WTC11 (cell line): ENCODE data around the gene UPF2. TPM values are rescaled to one million over a fixed set of nuclear protein-coding genes. Genes with fewer than 3 reads are reported as not detected.
A peak's percentile ranks its signal among the peaks of the same experiment; 100 is the strongest.

Experiments
- ATAC-seq: fragments of 200-7000 bp; cut with Tn5 transposase; 2 replicates; pipeline ENCODE4 v1.10.0; 2021; ENCODE audit warnings: mild to moderate bottlenecking, moderate library complexity
- CTCF ChIA-PET: fragments of 300-600 bp; sonication (Branson Sonifier 250); formaldehyde crosslinking; loops from one replicate; lab custom pipeline; 2021; ENCODE audit warnings: antibody characterized with exemption; lab: Charles Lee
- POLR2A ChIA-PET: fragments of 350-600 bp; sonication (Branson Sonifier 250); formaldehyde crosslinking; loops from one replicate; lab custom pipeline; 2021; ENCODE audit warnings: antibody characterized with exemption; lab: Charles Lee
- DNase-seq: peaks from one replicate; pipeline ENCODE4 v3.0.0; 2021; ENCODE audit warnings: low spot score
- H3K27ac Mint-ChIP-seq: 2 replicates; pipeline ENCODE4 v1.8.0; 2021; ENCODE audit warnings: mixed read lengths
- H3K27me3 Mint-ChIP-seq: 2 replicates; pipeline ENCODE4 v1.8.0; 2021; ENCODE audit warnings: low read depth, mild to moderate bottlenecking, moderate library complexity, mixed read lengths
- H3K36me3 Mint-ChIP-seq: 2 replicates; pipeline ENCODE4 v1.8.0; 2021; ENCODE audit warnings: mixed read lengths
- H3K4me1 Mint-ChIP-seq: 2 replicates; pipeline ENCODE4 v1.8.0; 2022; ENCODE audit warnings: mixed read lengths
- H3K4me3 Mint-ChIP-seq: 2 replicates; pipeline ENCODE4 v1.8.0; 2021; ENCODE audit warnings: mild to moderate bottlenecking, moderate library complexity, mixed read lengths
- H3K9me3 Mint-ChIP-seq: 2 replicates; pipeline ENCODE4 v1.8.0; 2021; ENCODE audit warnings: mixed read lengths
- AR ChIP-seq: fragments of 250-450 bp; sonication (Bioruptor Pico); IDR thresholded peaks from 2 replicates; pipeline ENCODE4 v1.9.0; 2021; ENCODE audit warnings: mild to moderate bottlenecking
- CREM ChIP-seq: sonication (generic); formaldehyde crosslinking; IDR thresholded peaks from 2 replicates; pipeline ENCODE4 v1.8.1; 2022; ENCODE audit warnings: mild to moderate bottlenecking, missing genetic modification reagents, moderate library complexity
- ELF4 ChIP-seq: sonication (generic); formaldehyde crosslinking; IDR thresholded peaks from 2 replicates; pipeline ENCODE4 v1.8.1; 2022; ENCODE audit warnings: low read depth, mild to moderate bottlenecking, moderate library complexity, missing genetic modification reagents
- EMX1 ChIP-seq: fragments of 250-450 bp; sonication (Bioruptor Pico); IDR thresholded peaks from 2 replicates; pipeline ENCODE4 v1.8.0; 2021; ENCODE audit warnings: mild to moderate bottlenecking
- FOXP1 ChIP-seq: sonication (generic); formaldehyde crosslinking; IDR thresholded peaks from 2 replicates; pipeline ENCODE4 v1.8.0; 2022; ENCODE audit warnings: missing genetic modification reagents, mild to moderate bottlenecking, moderate library complexity, borderline replicate concordance
- KAT7 ChIP-seq: sonication (generic); formaldehyde crosslinking; IDR thresholded peaks from 2 replicates; pipeline ENCODE4 v1.8.1; 2023; ENCODE audit warnings: missing genetic modification reagents, mild to moderate bottlenecking, borderline replicate concordance
- PRDM15 ChIP-seq: sonication (generic); formaldehyde crosslinking; IDR thresholded peaks from 2 replicates; pipeline ENCODE4 v1.8.0; 2022; ENCODE audit warnings: missing genetic modification reagents
- SMAD4 ChIP-seq: sonication (generic); formaldehyde crosslinking; IDR thresholded peaks from 2 replicates; pipeline ENCODE4 v1.8.0; 2022; ENCODE audit warnings: mild to moderate bottlenecking, missing genetic modification reagents
- SP1 ChIP-seq: sonication (generic); formaldehyde crosslinking; conservative IDR thresholded peaks from 2 replicates; pipeline ENCODE4 v1.8.1; 2022; ENCODE audit warnings: missing genetic modification reagents
- ZNF121 ChIP-seq: sonication (generic); formaldehyde crosslinking; IDR thresholded peaks from 2 replicates; pipeline ENCODE4 v1.8.0; 2023; ENCODE audit warnings: missing genetic modification reagents
- ZNF317 ChIP-seq: sonication (generic); formaldehyde crosslinking; IDR thresholded peaks from 2 replicates; pipeline ENCODE4 v1.8.1; 2023; ENCODE audit warnings: low read depth, mild to moderate bottlenecking, moderate library complexity, missing genetic modification reagents, borderline replicate concordance
- ZNF671 ChIP-seq: fragments of 250-450 bp; sonication (Bioruptor Pico); IDR thresholded peaks from 2 replicates; pipeline ENCODE4 v1.8.0; 2021; ENCODE audit warnings: mild to moderate bottlenecking
- total RNA-seq: library from RNA; stranded (reverse); gene quantifications from 3 replicates; pipeline ENCODE4 v1.2.3, GENCODE V29; 2021
- TF ChIP-seq, protein P1 (sequence below): fragments of 250-450 bp; sonication (Bioruptor Pico); IDR thresholded peaks from 2 replicates; pipeline ENCODE4 v1.9.0; 2021; ENCODE audit warnings: moderate library complexity, mild to moderate bottlenecking, inconsistent platforms, borderline replicate concordance
- TF ChIP-seq, protein P2 (sequence below): sonication (generic); formaldehyde crosslinking; IDR thresholded peaks from 2 replicates; pipeline ENCODE4 v1.8.1; 2023; ENCODE audit warnings: mild to moderate bottlenecking, missing genetic modification reagents
- TF ChIP-seq, protein P3 (sequence below): fragments of 250-450 bp; sonication (Bioruptor Pico); conservative IDR thresholded peaks from 2 replicates; pipeline ENCODE4 v1.9.0; 2021; ENCODE audit warnings: mild to moderate bottlenecking
- TF ChIP-seq, protein P4 (sequence below): sonication (generic); formaldehyde crosslinking; IDR thresholded peaks from 2 replicates; pipeline ENCODE4 v1.8.0; 2022; ENCODE audit warnings: mild to moderate bottlenecking, missing genetic modification reagents
- TF ChIP-seq, protein P5 (sequence below): sonication (generic); formaldehyde crosslinking; IDR thresholded peaks from 2 replicates; pipeline ENCODE4 v1.8.1; 2022; ENCODE audit warnings: low read depth, mild to moderate bottlenecking, moderate library complexity, missing genetic modification reagents, borderline replicate concordance

The UPF2 gene
- total RNA-seq, 1 experiment from 2014 or later: 24.3 TPM

GRCh38 chr10:12063483-12063818 lies 20.8 kb upstream of the UPF2 start:
- Mint-ChIP-seq H3K27ac (no peak overlapping the region), H3K27me3 (no peaks in the 10 kb centered on the region; the same call in 1 of the 2 replicates), H3K4me3 (no peak overlapping the region), H3K36me3 (no peaks in the 10 kb centered on the region), H3K4me1 (peaks cover 16% of the 10 kb centered on the region), H3K9me3 (no peaks in the 10 kb centered on the region)
- TF ChIP-seq, protein P1, sequence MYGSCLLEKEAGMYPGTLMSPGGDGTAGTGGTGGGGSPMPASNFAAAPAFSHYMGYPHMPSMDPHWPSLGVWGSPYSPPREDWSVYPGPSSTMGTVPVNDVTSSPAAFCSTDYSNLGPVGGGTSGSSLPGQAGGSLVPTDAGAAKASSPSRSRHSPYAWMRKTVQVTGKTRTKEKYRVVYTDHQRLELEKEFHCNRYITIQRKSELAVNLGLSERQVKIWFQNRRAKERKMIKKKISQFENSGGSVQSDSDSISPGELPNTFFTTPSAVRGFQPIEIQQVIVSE (CRISPR knock-in tag): no peak
- TF ChIP-seq, protein P2, sequence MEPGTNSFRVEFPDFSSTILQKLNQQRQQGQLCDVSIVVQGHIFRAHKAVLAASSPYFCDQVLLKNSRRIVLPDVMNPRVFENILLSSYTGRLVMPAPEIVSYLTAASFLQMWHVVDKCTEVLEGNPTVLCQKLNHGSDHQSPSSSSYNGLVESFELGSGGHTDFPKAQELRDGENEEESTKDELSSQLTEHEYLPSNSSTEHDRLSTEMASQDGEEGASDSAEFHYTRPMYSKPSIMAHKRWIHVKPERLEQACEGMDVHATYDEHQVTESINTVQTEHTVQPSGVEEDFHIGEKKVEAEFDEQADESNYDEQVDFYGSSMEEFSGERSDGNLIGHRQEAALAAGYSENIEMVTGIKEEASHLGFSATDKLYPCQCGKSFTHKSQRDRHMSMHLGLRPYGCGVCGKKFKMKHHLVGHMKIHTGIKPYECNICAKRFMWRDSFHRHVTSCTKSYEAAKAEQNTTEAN: no peak
- TF ChIP-seq, protein P3, sequence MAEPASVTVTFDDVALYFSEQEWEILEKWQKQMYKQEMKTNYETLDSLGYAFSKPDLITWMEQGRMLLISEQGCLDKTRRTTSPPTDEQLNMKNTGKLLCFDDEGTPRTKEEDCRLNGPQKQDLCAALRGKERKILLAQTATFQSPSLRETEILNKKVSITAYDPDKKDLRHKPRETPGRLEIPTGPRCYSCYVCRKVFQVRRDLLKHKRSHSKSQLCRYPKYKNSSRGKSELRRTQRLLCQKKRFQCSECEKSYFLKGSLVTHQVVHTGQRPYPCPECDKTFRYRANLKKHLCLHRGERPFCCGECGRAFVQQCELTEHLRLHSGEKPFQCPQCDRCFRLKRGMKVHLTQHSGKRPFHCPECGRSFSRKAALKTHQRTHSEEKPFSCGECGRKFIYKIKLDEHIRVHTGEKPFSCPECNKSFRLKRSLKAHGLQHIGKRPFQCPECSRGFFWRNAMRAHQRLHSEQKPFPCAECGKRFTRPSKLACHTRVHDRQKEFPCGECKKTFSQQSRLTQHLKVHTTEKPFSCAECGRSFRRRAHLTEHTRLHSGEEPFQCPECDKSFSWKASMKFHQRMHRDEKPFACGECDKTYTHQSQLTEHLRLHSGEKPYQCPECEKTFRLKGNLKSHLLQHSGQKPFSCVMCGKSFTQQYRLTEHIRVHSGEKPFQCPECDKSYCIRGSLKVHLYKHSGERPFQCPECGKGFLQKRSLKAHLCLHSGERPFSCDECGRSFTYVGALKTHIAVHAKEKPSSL (CRISPR knock-in tag): no peak
- TF ChIP-seq SMAD4 (CRISPR knock-in tag) (no peak), ELF4 (CRISPR knock-in tag) (no peak), ZNF317 (CRISPR knock-in tag) (no peak), PRDM15 (CRISPR knock-in tag) (no peak), ZNF671 (CRISPR knock-in tag) (no peak), FOXP1 (CRISPR knock-in tag) (no peak), AR (CRISPR knock-in tag) (no peak), KAT7 (no peak), ZNF121 (CRISPR knock-in tag) (no peak), CREM (CRISPR knock-in tag) (no peak), SP1 (CRISPR knock-in tag) (no peak), EMX1 (CRISPR knock-in tag) (no peak)
- TF ChIP-seq, protein P4, sequence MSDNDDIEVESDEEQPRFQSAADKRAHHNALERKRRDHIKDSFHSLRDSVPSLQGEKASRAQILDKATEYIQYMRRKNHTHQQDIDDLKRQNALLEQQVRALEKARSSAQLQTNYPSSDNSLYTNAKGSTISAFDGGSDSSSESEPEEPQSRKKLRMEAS (CRISPR knock-in tag): no peak
- TF ChIP-seq, protein P5, sequence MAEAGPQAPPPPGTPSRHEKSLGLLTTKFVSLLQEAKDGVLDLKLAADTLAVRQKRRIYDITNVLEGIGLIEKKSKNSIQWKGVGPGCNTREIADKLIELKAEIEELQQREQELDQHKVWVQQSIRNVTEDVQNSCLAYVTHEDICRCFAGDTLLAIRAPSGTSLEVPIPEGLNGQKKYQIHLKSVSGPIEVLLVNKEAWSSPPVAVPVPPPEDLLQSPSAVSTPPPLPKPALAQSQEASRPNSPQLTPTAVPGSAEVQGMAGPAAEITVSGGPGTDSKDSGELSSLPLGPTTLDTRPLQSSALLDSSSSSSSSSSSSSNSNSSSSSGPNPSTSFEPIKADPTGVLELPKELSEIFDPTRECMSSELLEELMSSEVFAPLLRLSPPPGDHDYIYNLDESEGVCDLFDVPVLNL: no peak
- DNase-seq: no peak
- CTCF ChIA-PET: no interaction called here
- 0 out of 2 replicates have a peak, but pooled peaks have one; percentile 33 for ATAC-seq
- POLR2A ChIA-PET: interaction anchor here (0.6 kb wide), 1 partner anchor 1122 kb away, joined by 3 read pairs; no protein-coding TSS in a partner anchor
